ENCODE results near the gene CRAMP1. TPM values are rescaled to one million over a fixed set of nuclear protein-coding genes. Genes with fewer than 3 reads are reported as not detected.

Gene CRAMP1, protein sequence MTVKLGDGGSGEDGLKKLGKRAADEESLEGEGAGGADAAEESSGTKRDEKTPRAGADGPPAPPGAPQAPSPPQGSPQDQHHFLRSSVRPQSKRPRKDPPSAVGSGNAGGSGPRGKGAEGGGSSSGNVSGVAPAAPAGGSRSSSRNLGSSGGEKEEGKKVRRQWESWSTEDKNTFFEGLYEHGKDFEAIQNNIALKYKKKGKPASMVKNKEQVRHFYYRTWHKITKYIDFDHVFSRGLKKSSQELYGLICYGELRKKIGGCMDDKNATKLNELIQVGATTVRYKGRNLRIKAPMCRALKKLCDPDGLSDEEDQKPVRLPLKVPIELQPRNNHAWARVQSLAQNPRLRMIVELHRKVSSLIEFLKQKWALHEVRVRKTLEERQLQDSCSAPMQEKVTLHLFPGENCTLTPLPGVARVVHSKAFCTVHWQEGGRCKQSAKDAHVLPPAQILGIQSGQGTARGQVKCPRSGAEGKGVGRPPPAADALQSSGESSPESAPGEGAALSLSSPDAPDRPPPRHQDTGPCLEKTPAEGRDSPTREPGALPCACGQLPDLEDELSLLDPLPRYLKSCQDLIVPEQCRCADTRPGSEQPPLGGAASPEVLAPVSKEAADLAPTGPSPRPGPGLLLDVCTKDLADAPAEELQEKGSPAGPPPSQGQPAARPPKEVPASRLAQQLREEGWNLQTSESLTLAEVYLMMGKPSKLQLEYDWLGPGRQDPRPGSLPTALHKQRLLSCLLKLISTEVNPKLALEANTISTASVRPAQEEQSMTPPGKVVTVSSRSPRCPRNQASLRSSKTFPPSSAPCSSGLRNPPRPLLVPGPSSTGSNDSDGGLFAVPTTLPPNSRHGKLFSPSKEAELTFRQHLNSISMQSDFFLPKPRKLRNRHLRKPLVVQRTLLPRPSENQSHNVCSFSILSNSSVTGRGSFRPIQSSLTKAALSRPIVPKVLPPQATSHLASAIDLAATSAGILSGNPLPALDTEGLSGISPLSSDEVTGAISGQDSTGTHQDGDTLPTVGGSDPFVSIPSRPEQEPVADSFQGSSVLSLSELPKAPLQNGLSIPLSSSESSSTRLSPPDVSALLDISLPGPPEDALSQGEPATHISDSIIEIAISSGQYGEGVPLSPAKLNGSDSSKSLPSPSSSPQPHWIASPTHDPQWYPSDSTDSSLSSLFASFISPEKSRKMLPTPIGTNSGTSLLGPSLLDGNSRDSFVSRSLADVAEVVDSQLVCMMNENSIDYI (N-terminal part only)
- total RNA-seq: 10 to 100 TPM; 29.2 to 40.0 TPM
- 22.5 TPM for polyA plus RNA-seq (2013, experiment 1 of 2)
- 19.3 TPM for polyA plus RNA-seq (2013, experiment 2 of 2)
- long read RNA-seq, experiment 1, partial matches to known transcripts: 1 of 1 reads
- long read RNA-seq, experiment 1, other reads (novel, unspliced or antisense): 0 of 1 reads
- long read RNA-seq, experiment 2, full-length matches to known transcripts: 2 of 17 reads
- long read RNA-seq, experiment 2, partial matches to known transcripts: 5 of 17 reads
- long read RNA-seq, experiment 2, other reads (novel, unspliced or antisense): 10 of 17 reads
- long read RNA-seq, experiment 3, partial matches to known transcripts: 1 of 1 reads
- long read RNA-seq, experiment 3, other reads (novel, unspliced or antisense): 0 of 1 reads
- long read RNA-seq, experiment 4: 0 reads

DNA sequence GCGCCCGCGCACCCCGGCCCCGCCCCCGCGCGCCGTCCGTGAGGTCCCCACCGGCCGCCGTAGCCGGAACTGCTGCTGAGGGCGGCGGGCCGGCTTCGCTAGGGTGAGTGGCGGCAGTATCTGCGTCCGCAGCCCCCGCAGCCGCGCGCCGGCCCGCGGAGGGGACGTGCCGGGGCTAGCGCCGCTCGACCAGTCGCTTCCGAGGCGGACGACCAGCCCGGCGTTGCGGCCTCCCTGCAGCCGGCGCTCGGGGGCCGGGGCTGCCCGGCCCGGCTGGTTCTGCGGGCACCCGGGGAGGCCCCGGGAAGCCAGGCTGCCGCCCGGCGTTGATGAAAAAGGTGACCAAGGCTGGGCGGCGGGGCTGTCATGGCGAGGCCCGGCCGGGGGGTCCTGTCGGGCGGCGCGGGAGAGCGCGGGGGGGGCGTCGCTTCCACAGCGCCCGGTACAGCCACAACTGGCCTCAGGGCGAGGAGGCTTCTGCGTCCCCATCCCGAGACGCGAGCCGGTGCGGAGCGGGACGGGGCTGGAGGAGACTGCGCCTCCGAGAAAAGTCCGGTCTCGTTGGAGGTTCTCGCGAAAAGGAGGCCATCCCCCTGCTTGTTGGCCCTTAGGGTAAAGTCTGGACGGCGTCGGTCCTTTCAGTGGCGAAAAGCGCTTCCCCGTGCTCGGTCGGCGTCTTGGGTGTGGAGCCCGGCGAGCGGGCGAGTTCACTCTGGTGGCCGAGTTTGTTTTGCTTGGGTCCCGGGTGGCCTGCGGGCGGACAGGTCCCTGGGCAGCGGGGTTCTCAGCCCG is at the start of gene CRAMP1:
CRAMP1 (plus strand) TSS at position 41 of the 792 bp plus-strand sequence. CDS start 2,280 bp downstream, outside the sequence.
- peaks cover 4% of the 10 kb centered on the region for H3K4me1 ChIP-seq (ENCODE audit: control insufficient read depth, insufficient read depth, low read length)
- H3K4me3 ChIP-seq (ENCODE audit: low read length): peak within 1 kb of the TSS; percentile 95
- H3K36me3 ChIP-seq (ENCODE audit: control insufficient read depth, insufficient read depth, low read length): peaks cover 10% of the 10 kb centered on the region
- no peaks in the 10 kb centered on the region for H3K9me3 ChIP-seq (ENCODE audit: control insufficient read depth, low read length)
- Mint-ChIP-seq H3K27me3 (ENCODE audit: insufficient read depth) (peaks cover 18% of the 10 kb centered on the region), H3K4me1 (peaks cover 24% of the 10 kb centered on the region), H3K36me3 (ENCODE audit: low read depth) (peaks cover 17% of the 10 kb centered on the region), H3K4me3 (peak within 1 kb of the TSS; percentile 79), H3K9me3 (peaks cover 13% of the 10 kb centered on the region), H3K27ac (peak within 1 kb of the TSS; percentile 97)
- peak within 1 kb of the TSS; percentile 71 for H3K27ac ChIP-seq (ENCODE audit: low read depth, low read length)
- H3K9ac ChIP-seq (ENCODE audit: extremely low read depth, low read length, poor library complexity, severe bottlenecking): peak within 1 kb of the TSS; percentile 76
- peaks cover 9% of the 10 kb centered on the region for H3K27me3 ChIP-seq (ENCODE audit: control insufficient read depth, insufficient read depth, low read length, poor library complexity, severe bottlenecking)
- peak; percentile 65 for DNase-seq
- 0% methylated on average over 29 to 101 of the region's 101 CpGs for WGBS, 2 experiments (ENCODE audit: insufficient coverage in 1 of 2, insufficient read length in 1 of 2)
- no peak for TF ChIP-seq CTCF (conservative IDR thresholded peaks at IDR 0.05)

GRCh38 chr16:1563786-1564185 is 48.4 kb upstream of the CRAMP1 start:
- no peak overlapping the region for H3K4me3 ChIP-seq (ENCODE audit: low read length)
- H3K27me3 Mint-ChIP-seq (ENCODE audit: insufficient read depth): no peaks in the 10 kb centered on the region
- H3K36me3 ChIP-seq (ENCODE audit: control insufficient read depth, insufficient read depth, low read length): peaks cover 17% of the 10 kb centered on the region
- 96 to 100% methylated on average over 18 to 20 of the region's 20 CpGs for WGBS, 2 experiments (ENCODE audit: insufficient coverage in 1 of 2, insufficient read length in 1 of 2)
- H3K9me3 Mint-ChIP-seq: no peaks in the 10 kb centered on the region
- no peak overlapping the region for H3K27ac Mint-ChIP-seq
- no peak for DNase-seq
- H3K4me3 Mint-ChIP-seq: no peak overlapping the region
- H3K36me3 Mint-ChIP-seq (ENCODE audit: low read depth): peaks cover 38% of the 10 kb centered on the region
- no peaks in the 10 kb centered on the region for H3K4me1 ChIP-seq (ENCODE audit: control insufficient read depth, insufficient read depth, low read length)
- no peak for TF ChIP-seq CTCF (conservative IDR thresholded peaks at IDR 0.05)
- no peak overlapping the region for H3K27ac ChIP-seq (ENCODE audit: low read depth, low read length)
- no peaks in the 10 kb centered on the region for H3K4me1 Mint-ChIP-seq
- no peaks in the 10 kb centered on the region for H3K27me3 ChIP-seq (ENCODE audit: control insufficient read depth, insufficient read depth, low read length, poor library complexity, severe bottlenecking)
- H3K9me3 ChIP-seq (ENCODE audit: control insufficient read depth, low read length): no peaks in the 10 kb centered on the region
- no peak overlapping the region for H3K9ac ChIP-seq (ENCODE audit: extremely low read depth, low read length, poor library complexity, severe bottlenecking)
